Fibroblast of the aortic adventitia (primary cell): ENCODE data around the gene MBOAT1. TPM values are rescaled to one million over a fixed set of nuclear protein-coding genes. Genes with fewer than 3 reads are reported as not detected.

ENCODE experiments used
- DNase-seq: peaks from one replicate; pipeline ENCODE4 v3.0.0-alpha.2; 2010; ENCODE audit warnings: low read depth
- H3K4me3 ChIP-seq: 2 replicates; pipeline ENCODE4 v1.5.1; 2011; ENCODE audit warnings: low read depth, mild to moderate bottlenecking, control low read depth, low read length, moderate library complexity
- CTCF ChIP-seq: IDR thresholded peaks from 2 replicates; pipeline ENCODE4 v1.5.1; 2011; ENCODE audit warnings: mild to moderate bottlenecking, low read length, control low read depth, inconsistent platforms; ENCODE audit not compliant: insufficient read depth
- total RNA-seq: library from RNA; depleted of rRNA; stranded (reverse); fragments of >200 nt; gene quantifications from 2 replicates; pipeline ENCODE4 v1.2.3, GENCODE V29; 2012; ENCODE audit warnings: low replicate concordance

Gene MBOAT1
- total RNA-seq, 1 donor, result 5.0 TPM

- no peak for TF ChIP-seq CTCF
- no peak for DNase-seq
Observed at GRCh38 chr6:20198156-20198774, 14.0 kb downstream of the MBOAT1 start.

DNA sequence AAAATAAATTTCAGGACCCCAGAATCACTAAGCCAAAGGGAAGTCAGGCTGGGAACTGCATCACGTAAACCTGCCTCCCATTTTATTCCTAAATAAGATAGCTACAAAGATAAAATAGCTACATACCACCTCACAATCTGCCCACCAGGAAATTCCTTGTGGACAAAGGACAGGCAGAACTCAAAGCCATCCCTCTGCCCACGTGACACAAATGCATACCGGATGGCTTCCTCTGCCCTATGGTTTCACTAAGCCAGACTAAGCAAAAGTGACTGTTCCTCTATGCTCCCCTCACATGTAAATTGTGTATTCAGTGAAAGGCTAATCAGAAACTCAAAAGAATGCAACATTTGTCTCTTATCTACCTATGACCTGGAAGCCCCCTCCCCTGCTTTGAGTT lies 15.0 kb downstream of the MBOAT1 start:
- no peak overlapping the region for H3K4me3 ChIP-seq
- no peak for TF ChIP-seq CTCF
- no peak for DNase-seq

More at GRCh38 chr6:20198156-20198774, 14.0 kb downstream of the MBOAT1 start:
- H3K4me3 ChIP-seq, result no peak overlapping the region

DNA sequence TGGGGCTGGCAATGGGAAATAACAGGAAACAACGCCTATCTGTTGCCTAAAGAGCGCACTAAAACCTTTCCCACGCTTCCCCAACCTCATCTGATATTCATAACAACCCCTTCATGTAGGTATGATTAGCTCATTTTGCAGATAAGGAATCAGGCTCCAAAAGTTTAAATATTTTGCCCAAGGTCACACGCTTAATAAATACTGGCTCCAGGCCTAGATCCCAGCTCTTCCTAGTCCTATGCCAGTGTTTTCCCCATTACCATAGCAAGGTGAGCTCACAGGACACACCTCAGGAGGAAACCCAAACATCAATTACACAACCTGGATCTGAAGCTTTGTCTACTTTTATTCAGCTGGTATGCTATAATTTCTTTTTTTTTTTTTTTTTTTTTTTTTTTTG lies 19.6 kb downstream of the MBOAT1 start:
- H3K4me3 ChIP-seq, result no peak overlapping the region
- no peak for DNase-seq
- no peak for TF ChIP-seq CTCF

- H3K4me3 ChIP-seq, result no peak overlapping the region
- no peak for DNase-seq
- no peak for TF ChIP-seq CTCF
Observed at GRCh38 chr6:20191992-20192391, 20.3 kb downstream of the MBOAT1 start.

- no peak for TF ChIP-seq CTCF
- no peak for DNase-seq
- H3K4me3 ChIP-seq, result no peak overlapping the region
Observed at GRCh38 chr6:20188630-20189075, 23.6 kb downstream of the MBOAT1 start.

- DNase-seq, result peak; percentile 19
Observed at GRCh38 chr6:20186981-20187380, 25.3 kb downstream of the MBOAT1 start.

More at GRCh38 chr6:20186981-20187380, 25.3 kb downstream of the MBOAT1 start:
- TF ChIP-seq CTCF, result no peak
- no peak overlapping the region for H3K4me3 ChIP-seq
